ENCODE measurements around the gene TMEM134. TPM values are rescaled to one million over a fixed set of nuclear protein-coding genes. Genes with fewer than 3 reads are reported as not detected.

TMEM134 gene
- total and polyA plus RNA-seq, 2 experiments from 2014 or later: 13.4 to 103 TPM

DNA sequence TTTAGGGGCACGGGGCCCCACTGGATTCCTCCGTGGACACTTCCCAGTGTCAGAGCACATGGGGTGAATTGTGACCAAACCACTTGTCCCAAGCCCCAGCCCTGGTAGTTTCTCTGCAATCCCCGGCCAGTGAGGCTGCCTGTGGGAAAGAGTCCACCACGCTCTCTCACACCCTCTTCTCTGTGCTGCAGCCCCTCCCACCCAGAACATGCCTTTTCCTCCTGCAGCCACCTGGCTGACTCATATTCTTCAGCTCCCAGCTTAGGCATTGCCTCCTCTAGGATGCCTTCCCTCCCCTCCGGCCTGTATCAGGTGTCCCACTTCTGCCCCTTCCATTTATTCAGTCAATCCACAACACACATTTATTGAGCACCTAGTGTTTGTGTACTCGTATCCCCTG is 46.2 kb downstream of the TMEM134 start:
- H3K4me3 ChIP-seq: no peak overlapping the region
- H3K4me2 ChIP-seq (ENCODE audit: unreplicated experiment): no peak overlapping the region
- H3K4me1 ChIP-seq (ENCODE audit: insufficient read depth): no peaks in the 10 kb centered on the region; the same call in 1 of the 2 replicates
- TF ChIP-seq EZH2phosphoT487 (IDR thresholded peaks at IDR 0.05; ENCODE audit: insufficient read depth, low read depth): no peak
- no peak for TF ChIP-seq EZH2 (IDR thresholded peaks at IDR 0.05; ENCODE audit: insufficient read depth, poor library complexity, severe bottlenecking)
- no peak overlapping the region for H3K9ac ChIP-seq
- no peaks in the 10 kb centered on the region for H3K9me2 ChIP-seq (ENCODE audit: insufficient read depth)
- in situ Hi-C loops (cut with MboI): no loop called here
- no peak for DNase-seq
- H3K79me2 ChIP-seq (ENCODE audit: insufficient read depth): no peaks in the 10 kb centered on the region
- no peaks in the 10 kb centered on the region for H3F3A ChIP-seq (ENCODE audit: insufficient read depth)
- H3K27me3 ChIP-seq (replicated peaks; ENCODE audit: insufficient read depth): no peaks in the 10 kb centered on the region
- H3K27ac ChIP-seq: no peak overlapping the region
- WGBS, 2 experiments (ENCODE audit: low coverage in 1 of 2, low lambda C conversion rate in 2 of 2, missing lambda C conversion rate in 2 of 2): 68% methylated on average over 5 to 6 of the region's 6 CpGs
- no peaks in the 10 kb centered on the region for H3K9me3 ChIP-seq (ENCODE audit: low read depth)
- H2AFZ ChIP-seq: no peak overlapping the region
- no peaks in the 10 kb centered on the region for H4K20me1 ChIP-seq (ENCODE audit: insufficient read depth)
- no peaks in the 10 kb centered on the region for H3K36me3 ChIP-seq (ENCODE audit: low read depth)

DNA sequence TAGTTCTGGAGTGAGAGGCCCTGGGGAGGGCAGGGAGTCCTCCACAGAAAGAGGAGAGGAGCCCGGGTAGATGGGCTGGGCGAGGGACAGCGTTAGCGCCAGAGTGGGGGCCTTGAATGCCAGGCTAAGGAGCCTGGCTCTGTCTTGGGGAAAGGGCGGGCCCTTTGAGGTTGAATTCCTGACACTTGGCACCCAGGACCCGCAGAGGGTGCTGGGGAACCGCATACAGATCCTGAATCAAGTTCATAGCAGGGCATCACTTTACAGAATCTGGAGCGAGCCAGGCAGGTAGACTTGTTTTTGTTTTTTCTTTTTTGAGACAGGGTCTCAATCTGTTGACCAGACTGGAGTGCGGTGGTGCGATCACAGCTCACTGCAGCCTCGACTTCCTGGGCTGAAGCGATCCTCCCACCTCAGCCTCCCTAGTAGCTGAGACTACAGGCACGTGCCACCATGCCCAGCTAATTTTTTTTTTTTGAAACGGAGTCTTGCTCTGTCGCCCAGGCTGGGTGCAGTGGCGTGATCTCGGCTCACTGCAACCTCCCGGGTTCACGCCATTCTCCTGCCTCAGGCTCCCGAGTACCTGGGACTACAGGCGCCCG is 47.5 kb downstream of the TMEM134 start:
- no peak overlapping the region for H3K4me2 ChIP-seq (ENCODE audit: unreplicated experiment)
- WGBS, 2 experiments (ENCODE audit: low coverage in 1 of 2, low lambda C conversion rate in 2 of 2, missing lambda C conversion rate in 2 of 2): 51 to 52% methylated on average over 22 of the region's 22 CpGs
- H4K20me1 ChIP-seq (ENCODE audit: insufficient read depth): no peaks in the 10 kb centered on the region
- no peaks in the 10 kb centered on the region for H3F3A ChIP-seq (ENCODE audit: insufficient read depth)
- H3K4me3 ChIP-seq: peak overlapping the region; percentile 78; the same call in 1 of the 2 replicates
- DNase-seq: no peak
- TF ChIP-seq EZH2phosphoT487 (IDR thresholded peaks at IDR 0.05; ENCODE audit: insufficient read depth, low read depth) (no peak), EZH2 (IDR thresholded peaks at IDR 0.05; ENCODE audit: insufficient read depth, poor library complexity, severe bottlenecking) (no peak)
- H3K4me1 ChIP-seq (ENCODE audit: insufficient read depth): no peaks in the 10 kb centered on the region
- H3K36me3 ChIP-seq (ENCODE audit: low read depth): no peaks in the 10 kb centered on the region
- no peaks in the 10 kb centered on the region for H3K9me3 ChIP-seq (ENCODE audit: low read depth)
- H2AFZ ChIP-seq: peak overlapping the region; percentile 60
- no peaks in the 10 kb centered on the region for H3K9me2 ChIP-seq (ENCODE audit: insufficient read depth)
- H3K27me3 ChIP-seq (replicated peaks; ENCODE audit: insufficient read depth): no peaks in the 10 kb centered on the region
- H3K27ac ChIP-seq: no peak overlapping the region
- H3K9ac ChIP-seq: no peak overlapping the region
- in situ Hi-C loops (cut with MboI): no loop called here
- H3K79me2 ChIP-seq (ENCODE audit: insufficient read depth): no peaks in the 10 kb centered on the region

DNA sequence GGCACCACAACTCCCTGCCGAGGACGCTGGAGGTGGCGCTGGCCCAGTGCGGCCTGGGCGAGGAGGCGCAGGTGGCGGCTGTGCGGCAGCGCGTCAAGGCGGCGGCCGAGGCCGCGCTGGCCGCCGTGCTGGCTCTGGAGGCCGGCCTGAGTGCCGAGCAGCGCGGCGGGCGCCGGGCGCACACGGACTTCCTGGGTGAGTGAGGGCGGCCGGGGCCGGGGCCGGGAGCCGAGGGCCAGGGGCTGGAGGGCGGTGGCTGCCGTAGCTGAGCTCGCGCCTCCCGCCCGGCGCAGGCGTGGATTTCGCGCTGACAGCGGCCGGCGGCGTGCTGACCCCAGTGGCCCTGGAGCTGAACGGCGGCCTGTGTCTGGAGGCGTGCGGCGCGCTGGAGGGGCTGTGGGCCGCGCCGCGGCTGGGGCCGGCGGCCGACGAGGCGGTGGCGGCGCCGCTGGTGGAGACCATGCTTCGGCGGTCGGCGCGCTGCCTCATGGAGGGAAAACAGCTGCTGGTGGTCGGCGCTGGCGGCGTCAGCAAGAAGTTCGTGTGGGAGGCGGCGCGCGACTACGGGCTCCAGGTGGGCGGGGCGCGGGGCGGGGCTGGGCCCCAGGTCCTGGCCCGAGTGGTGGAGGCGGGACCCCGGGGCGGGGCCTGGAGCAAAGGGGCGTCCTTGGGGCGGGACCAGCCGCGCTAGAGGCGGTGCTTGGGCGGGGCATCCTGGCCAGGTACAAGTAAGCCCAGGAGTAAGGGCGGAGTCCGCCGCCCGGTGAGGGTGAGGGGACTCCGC is 48.2 kb downstream of the TMEM134 start:
- Histone ChIP-seq H3K9me3 (ENCODE audit: low read depth) (no peaks in the 10 kb centered on the region), H3K9ac (peak overlapping the region; percentile 75), H3K9me2 (ENCODE audit: insufficient read depth) (no peaks in the 10 kb centered on the region), H3K4me2 (ENCODE audit: unreplicated experiment) (peak overlapping the region; percentile 77), H3K4me3 (peak overlapping the region; percentile 78), H3K27ac (peak overlapping the region; percentile 36; the same call in 1 of the 2 replicates), H3K36me3 (ENCODE audit: low read depth) (no peaks in the 10 kb centered on the region), H3K79me2 (ENCODE audit: insufficient read depth) (no peaks in the 10 kb centered on the region), H3K4me1 (ENCODE audit: insufficient read depth) (no peaks in the 10 kb centered on the region), H2AFZ (peak overlapping the region; percentile 78), H3F3A (ENCODE audit: insufficient read depth) (no peaks in the 10 kb centered on the region), H3K27me3 (replicated peaks; ENCODE audit: insufficient read depth) (no peaks in the 10 kb centered on the region), H4K20me1 (ENCODE audit: insufficient read depth) (no peaks in the 10 kb centered on the region)
- in situ Hi-C loops (cut with MboI): no loop called here
- peak; percentile 95 for DNase-seq
- 1% methylated on average over 42 to 48 of the region's 97 CpGs for WGBS, 2 experiments (ENCODE audit: low coverage in 1 of 2, low lambda C conversion rate in 2 of 2, missing lambda C conversion rate in 2 of 2)
- no peak for TF ChIP-seq EZH2 (IDR thresholded peaks at IDR 0.05; ENCODE audit: insufficient read depth, poor library complexity, severe bottlenecking)
- no peak for TF ChIP-seq EZH2phosphoT487 (IDR thresholded peaks at IDR 0.05; ENCODE audit: insufficient read depth, low read depth)

DNA sequence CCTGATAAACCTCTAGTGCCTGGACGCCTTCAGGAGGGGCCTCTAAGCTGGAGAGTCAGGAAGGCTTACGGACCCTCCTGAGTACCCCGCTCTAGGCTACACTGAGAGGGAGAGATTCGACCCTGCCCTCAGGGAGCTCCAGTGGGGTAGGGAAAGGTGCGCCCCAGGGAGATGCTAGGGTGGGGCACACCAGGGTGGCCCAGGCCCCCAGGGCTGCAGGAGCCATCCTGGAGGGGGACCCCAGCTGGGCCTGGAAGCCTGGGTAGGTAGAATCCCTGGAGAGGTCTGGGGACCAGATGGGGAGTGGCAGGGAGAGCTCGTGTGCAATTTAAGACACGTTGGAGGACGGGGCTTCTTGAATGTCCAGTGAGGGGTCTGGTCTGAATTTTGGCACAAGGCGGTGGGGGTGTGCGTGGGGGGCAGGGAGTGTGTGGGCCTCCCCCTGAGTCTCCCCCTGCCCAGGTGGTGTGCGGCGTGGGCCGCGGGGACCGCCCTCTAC is 48.9 kb downstream of the TMEM134 start:
- Histone ChIP-seq H3K9ac (peak overlapping the region; percentile 75), H3K36me3 (ENCODE audit: low read depth) (no peaks in the 10 kb centered on the region), H3K9me2 (ENCODE audit: insufficient read depth) (no peaks in the 10 kb centered on the region), H3K27ac (0 out of 2 replicates have a peak overlapping the region, but pooled peaks have one; percentile 36), H3K79me2 (ENCODE audit: insufficient read depth) (no peaks in the 10 kb centered on the region), H3K4me3 (peak overlapping the region; percentile 78), H3K9me3 (ENCODE audit: low read depth) (no peaks in the 10 kb centered on the region), H3K4me1 (ENCODE audit: insufficient read depth) (no peaks in the 10 kb centered on the region), H3K4me2 (ENCODE audit: unreplicated experiment) (peak overlapping the region; percentile 77), H4K20me1 (ENCODE audit: insufficient read depth) (no peaks in the 10 kb centered on the region), H2AFZ (peak overlapping the region; percentile 78), H3K27me3 (replicated peaks; ENCODE audit: insufficient read depth) (no peaks in the 10 kb centered on the region), H3F3A (ENCODE audit: insufficient read depth) (no peaks in the 10 kb centered on the region)
- in situ Hi-C loops (cut with MboI): no loop called here
- DNase-seq: no peak
- TF ChIP-seq EZH2phosphoT487 (IDR thresholded peaks at IDR 0.05; ENCODE audit: insufficient read depth, low read depth) (no peak), EZH2 (IDR thresholded peaks at IDR 0.05; ENCODE audit: insufficient read depth, poor library complexity, severe bottlenecking) (no peak)
- WGBS, 2 experiments (ENCODE audit: low coverage in 1 of 2, low lambda C conversion rate in 2 of 2, missing lambda C conversion rate in 2 of 2): 40 to 59% methylated on average over 13 to 15 of the region's 15 CpGs

All from GM23248 (cell line).